Cardiac septum (tissue), 1 donor: Measurements from ENCODE around the gene SPATA1. TPM values are rescaled to one million over a fixed set of nuclear protein-coding genes. Genes with fewer than 3 reads are reported as not detected.

ENCODE experiments used
- DNase-seq: peaks from one replicate; pipeline ENCODE4 v3.0.0-alpha.2; 2020; ENCODE audit warnings: low spot score
- intact Hi-C: fragments of 100-400 bp; cut with DNase I; formaldehyde crosslinking; loops from one replicate; pipeline ENCODE4 v1.14.0; 2022
- long read RNA-seq: library from polyadenylated mRNA; unstranded; transcript quantifications from one replicate; pipeline ENCODE4 v2.0.0, GENCODE V29; 2021
- total RNA-seq: library from RNA; stranded (reverse); fragmentation: NEBNext Ultra II Directional; extraction: Animal tissue kit (Norgen Biotek cat#: 25700); gene quantifications from one replicate; pipeline ENCODE4 v1.2.1, GENCODE V29; 2021
- donor health status: DM: no; HTN: no; CAD: no.

Gene SPATA1
- 1.2 TPM for total RNA-seq
- long read RNA-seq, partial matches to known transcripts: 2 of 15 reads
- long read RNA-seq, other reads (novel, unspliced or antisense): 13 of 15 reads

- intact Hi-C loops: loop anchor here (1.0 to 10.0 kb wide), 5 partner anchors 27 to 249 kb away; partner anchors contain the start of genes RPF1 and SSX2IP
- peak; percentile 100 for DNase-seq
These were observed at the start of gene SPATA1, which contains the start of gene GNG5 for GRCh38 chr1:84506002-84506728. SPATA1 (plus strand) TSS chr1:84506386; CDS start chr1:84516360, 9,974 bp downstream. GNG5 (minus strand) TSS chr1:84506581; CDS start chr1:84506091, 490 bp downstream.

- intact Hi-C loops: no loop called here
These were observed 44.1 kb upstream of the SPATA1 start for GRCh38 chr1:84462118-84462517.

GRCh38 chr1:84467298-84467697, 38.9 kb upstream of the SPATA1 start:
- intact Hi-C loops: no loop called here
- no peak for DNase-seq

More at GRCh38 chr1:84462118-84462517, 44.1 kb upstream of the SPATA1 start:
- DNase-seq: no peak

GRCh38 chr1:84476225-84476624, 30.0 kb upstream of the SPATA1 start:
- intact Hi-C loops: no loop called here
- DNase-seq: no peak

GRCh38 chr1:84478876-84479868, 27.0 kb upstream of the SPATA1 start, which contains the start of gene RPF1:
RPF1 (plus strand) TSS chr1:84479266; CDS start chr1:84479282, 16 bp downstream.
- peak; percentile 85 for DNase-seq
- intact Hi-C loops: loop anchor here (2.0 kb wide), 1 partner anchor 28 kb away; the partner anchor contains the start of genes GNG5 and SPATA1

- DNase-seq: no peak
- intact Hi-C loops: loop anchor here (2.0 kb wide), 1 partner anchor 27 kb away; the partner anchor contains the start of genes GNG5 and SPATA1
These were observed 26.2 kb upstream of the SPATA1 start for GRCh38 chr1:84479998-84480397.

GRCh38 chr1:84480650-84481049, 25.5 kb upstream of the SPATA1 start:
- DNase-seq: no peak
- intact Hi-C loops: no loop called here

GRCh38 chr1:84481317-84481716, 24.9 kb upstream of the SPATA1 start:
- intact Hi-C loops: no loop called here

GRCh38 chr1:84488107-84488506, 18.1 kb upstream of the SPATA1 start:
- DNase-seq: no peak
- intact Hi-C loops: no loop called here

More at GRCh38 chr1:84481317-84481716, 24.9 kb upstream of the SPATA1 start:
- no peak for DNase-seq

GRCh38 chr1:84489766-84490165, 16.4 kb upstream of the SPATA1 start:
- DNase-seq: no peak
- intact Hi-C loops: no loop called here

GRCh38 chr1:84492726-84493125, 13.5 kb upstream of the SPATA1 start:
- no peak for DNase-seq

GRCh38 chr1:84493747-84494146, 12.4 kb upstream of the SPATA1 start:
- no peak for DNase-seq
- intact Hi-C loops: no loop called here

More at GRCh38 chr1:84492726-84493125, 13.5 kb upstream of the SPATA1 start:
- intact Hi-C loops: no loop called here

- no peak for DNase-seq
- intact Hi-C loops: no loop called here
These were observed 9.7 kb upstream of the SPATA1 start for GRCh38 chr1:84496498-84496897.

- intact Hi-C loops: no loop called here
- no peak for DNase-seq
These were observed 8.4 kb upstream of the SPATA1 start for GRCh38 chr1:84497631-84498275.

- DNase-seq: no peak
- intact Hi-C loops: loop anchor here (10.0 kb wide), 1 partner anchor 252 kb away; no protein-coding TSS in a partner anchor
These were observed 3.3 kb upstream of the SPATA1 start for GRCh38 chr1:84502927-84503326.

GRCh38 chr1:84504580-84505492, 1.4 kb upstream of the SPATA1 start:
- DNase-seq: no peak
- intact Hi-C loops: loop anchor here (5.0 to 10.0 kb wide), 2 partner anchors 97 to 250 kb away; no protein-coding TSS in a partner anchor

GRCh38 chr1:84505493-84506001, 639 bp upstream of the SPATA1 start:
- peak; percentile 84 for DNase-seq
- intact Hi-C loops: loop anchor here (1.0 to 10.0 kb wide), 5 partner anchors 27 to 249 kb away; partner anchors contain the start of genes RPF1 and SSX2IP
